NCI-H2227 (cell line): ENCODE data around the gene PTPRH.

ENCODE experiments used
- DNase-seq: peaks from one replicate; lab custom pipeline; 2025; ENCODE audit not compliant: unreplicated experiment; lab: John Stamatoyannopoulos, UW

The PTPRH gene

GRCh38 chr19:55246462-55247451 lies 37.5 kb upstream of the PTPRH start:
- DNase-seq: no peak

GRCh38 chr19:55245236-55245904 lies 36.1 kb upstream of the PTPRH start:
- DNase-seq: no peak

- no peak for DNase-seq
Observed at GRCh38 chr19:55244004-55244680, 34.8 kb upstream of the PTPRH start.

- no peak for DNase-seq
Observed at GRCh38 chr19:55242517-55242916, 33.2 kb upstream of the PTPRH start.

GRCh38 chr19:55241935-55242464 lies 32.7 kb upstream of the PTPRH start:
- no peak for DNase-seq

GRCh38 chr19:55241143-55241934 lies 32.0 kb upstream of the PTPRH start:
- DNase-seq: no peak

- no peak for DNase-seq
Observed at GRCh38 chr19:55240713-55241020, 31.4 kb upstream of the PTPRH start.

- DNase-seq: no peak
Observed at GRCh38 chr19:55239004-55239403, 29.7 kb upstream of the PTPRH start.

- no peak for DNase-seq
Observed at GRCh38 chr19:55238030-55238429, 28.7 kb upstream of the PTPRH start.

- DNase-seq: no peak
Observed at GRCh38 chr19:55232986-55233385, 23.7 kb upstream of the PTPRH start.

GRCh38 chr19:55232286-55232602 lies 22.9 kb upstream of the PTPRH start:
- no peak for DNase-seq

- no peak for DNase-seq
Observed at GRCh38 chr19:55231391-55232285, 22.3 kb upstream of the PTPRH start.

- no peak for DNase-seq
Observed at GRCh38 chr19:55230780-55231179, 21.5 kb upstream of the PTPRH start.

- DNase-seq: no peak
Observed at GRCh38 chr19:55230329-55230728, 21.0 kb upstream of the PTPRH start.

GRCh38 chr19:55229789-55230182 lies 20.5 kb upstream of the PTPRH start:
- DNase-seq: no peak

GRCh38 chr19:55229145-55229788 lies 20.0 kb upstream of the PTPRH start:
- no peak for DNase-seq

GRCh38 chr19:55228403-55229031 lies 19.2 kb upstream of the PTPRH start, which contains the start of gene TMEM86B:
Gene TMEM86B, minus strand, starts transcription at chr19:55228763. Its CDS starts 22 bp downstream, at chr19:55228741.
- no peak for DNase-seq

GRCh38 chr19:55228015-55228391 lies 18.7 kb upstream of the PTPRH start:
- no peak for DNase-seq
